Right cardiac atrium (tissue), 5 donors: ENCODE data around the gene RDH11. TPM values are rescaled to one million over a fixed set of nuclear protein-coding genes. Genes with fewer than 3 reads are reported as not detected.

Experiments used
- ATAC-seq, 2 donors: fragments of 200-7000 bp; cut with Tn5 transposase; one replicate each; pipeline versions ENCODE4 v1.8.0 to v1.9.1; 2020; ENCODE audit warnings: moderate library complexity in 2 of 2, mild to moderate bottlenecking in 1 of 2
- DNase-seq, 3 donors: peaks; one replicate each; pipeline ENCODE4 v3.0.0-alpha.2; 2020
- H3K27ac ChIP-seq: one replicate; pipeline ENCODE4 v1.5.1; 2013; ENCODE audit warnings: mild to moderate bottlenecking, low read length, control low read depth, moderate library complexity
- H3K27me3 ChIP-seq: one replicate; pipeline ENCODE4 v1.6.1; 2013; ENCODE audit not compliant: control insufficient read depth, insufficient read depth
- H3K4me1 ChIP-seq: one replicate; pipeline ENCODE4 v1.6.1; 2013; ENCODE audit warnings: low read length; ENCODE audit not compliant: control insufficient read depth, insufficient read depth
- H3K4me3 ChIP-seq: one replicate; pipeline ENCODE4 v1.5.1; 2013; ENCODE audit warnings: low read length, control low read depth
- H3K9me3 ChIP-seq: one replicate; pipeline ENCODE4 v1.6.1; 2013; ENCODE audit warnings: low read length; ENCODE audit not compliant: control insufficient read depth
- WGBS: extraction: QIAGEN DNeasy Blood & Tissue Kit; methylation state at CpG from one replicate; pipeline ENCODE4 v1.1.7; 2013; 5-methylcytosine and 5-hydroxymethylcytosine counted together
- intact Hi-C, 4 donors: fragments of 100-400 bp; cut with DNase I; formaldehyde crosslinking; loops; one replicate each; pipeline versions ENCODE4 v1.11.0 to v1.14.0; 2022 to 2023
- polyA plus RNA-seq: library from polyadenylated mRNA; stranded (reverse); fragments of 200-250 nt; gene quantifications from one replicate; pipeline ENCODE4 v1.2.3, GENCODE V29; 2013
- total RNA-seq, 4 donors: library from RNA; stranded (reverse); fragmentation: NEBNext Ultra II Directional; extraction: Animal tissue kit (Norgen Biotek cat#: 25700); gene quantifications; one replicate each; pipeline ENCODE4 v1.2.1, GENCODE V29; 2021
- donor health status: healthy with polysubstance abuse.
- donor health status: DM: no; HTN: yes; CAD: no.
- donor health status: DM: no; HTN: no; CAD: no.
- donor health status: DM: no; HTN: yes; CAD: no; lungs with severe emphysema.
- donor health status: DM: yes; HTN: yes; CAD: no.

The RDH11 gene
- total and polyA plus RNA-seq, 5 donors: 17.5 to 21.5 (median 18.7) TPM

- no peak overlapping the region for H3K4me3 ChIP-seq
- 90% methylated on average over 4 of the region's 4 CpGs for WGBS
Measured at GRCh38 chr14:67630186-67630585, 65.4 kb downstream of the RDH11 start.

GRCh38 chr14:67627519-67627918 is 68.0 kb downstream of the RDH11 start:
- no peak overlapping the region for H3K27ac ChIP-seq
- DNase-seq (no peak), ATAC-seq (no peak)
- H3K4me1 ChIP-seq: no peaks in the 10 kb centered on the region
- H3K9me3 ChIP-seq: no peaks in the 10 kb centered on the region
- intact Hi-C loops: no loop called here
- H3K4me3 ChIP-seq: no peak overlapping the region
- H3K27me3 ChIP-seq: no peaks in the 10 kb centered on the region

More at GRCh38 chr14:67630186-67630585, 65.4 kb downstream of the RDH11 start:
- no peak for ATAC-seq
- no peak for DNase-seq
- Histone ChIP-seq H3K27me3 (no peaks in the 10 kb centered on the region), H3K9me3 (no peaks in the 10 kb centered on the region), H3K27ac (no peak overlapping the region), H3K4me1 (no peaks in the 10 kb centered on the region)
- intact Hi-C loops: no loop called here

Other genes with a start within 250 kb of the RDH11 start
- gene TMEM229B, start 207.0 kb downstream of the RDH11 start, total RNA-seq: 10 to 100 TPM in 1 of 4 donors, 1 to 10 TPM in 3; 1.3 to 11.8 (median 6.6) TPM
- gene TMEM229B, start 207.0 kb downstream of the RDH11 start, polyA plus RNA-seq: 3.6 TPM
- gene PLEKHH1, start 162.5 kb downstream of the RDH11 start, total RNA-seq: 1 to 10 TPM; 2.5 to 6.5 (median 4.2) TPM
- gene PLEKHH1, start 162.5 kb downstream of the RDH11 start, polyA plus RNA-seq: 4.0 TPM
- gene PIGH, start 95.5 kb downstream of the RDH11 start, total RNA-seq: 10 to 100 TPM; 13.1 to 15.4 (median 13.9) TPM
- gene PIGH, start 95.5 kb downstream of the RDH11 start, polyA plus RNA-seq: 13.1 TPM
- gene ARG2, start 75.8 kb downstream of the RDH11 start, total RNA-seq: under 1 TPM; 0.25 to 0.68 (median 0.51) TPM
- 0.93 TPM for gene ARG2, start 75.8 kb downstream of the RDH11 start, polyA plus RNA-seq
- gene VTI1B, start 21.1 kb downstream of the RDH11 start, total RNA-seq: 100 to 1,000 TPM; 132 to 155 (median 141) TPM
- gene VTI1B, start 21.1 kb downstream of the RDH11 start, polyA plus RNA-seq: 117 TPM
- gene RDH12, start 6.1 kb upstream of the RDH11 start, total RNA-seq: not detected
- not detected for gene RDH12, start 6.1 kb upstream of the RDH11 start, polyA plus RNA-seq
- gene ZFYVE26, start 120.8 kb upstream of the RDH11 start, total RNA-seq: 10 to 100 TPM; 13.3 to 17.0 (median 14.6) TPM
- 5.2 TPM for gene ZFYVE26, start 120.8 kb upstream of the RDH11 start, polyA plus RNA-seq
- gene RAD51B, start 124.0 kb upstream of the RDH11 start, total RNA-seq: 1 to 10 TPM; 3.3 to 5.3 (median 4.1) TPM
- gene RAD51B, start 124.0 kb upstream of the RDH11 start, polyA plus RNA-seq: 0.88 TPM